Ectodermal cell (in vitro differentiated cells): ENCODE results near the gene NOS1AP.

Source experiments
- H3K27ac ChIP-seq: 2 replicates; pipeline ENCODE4 v1.7.0; 2013; ENCODE audit warnings: mild to moderate bottlenecking, low read depth, low read length; ENCODE audit not compliant: insufficient read depth, poor library complexity, severe bottlenecking
- H3K27me3 ChIP-seq: 2 replicates; pipeline ENCODE4 v1.7.0; 2013; ENCODE audit warnings: mild to moderate bottlenecking, low read length; ENCODE audit not compliant: insufficient read depth, control insufficient read depth, poor library complexity, severe bottlenecking
- H3K36me3 ChIP-seq: one replicate; pipeline ENCODE4 v1.7.0; 2013; ENCODE audit warnings: low read length; ENCODE audit not compliant: control insufficient read depth, insufficient read depth
- H3K4me1 ChIP-seq: one replicate; pipeline ENCODE4 v1.7.0; 2013; ENCODE audit warnings: low read length; ENCODE audit not compliant: control insufficient read depth, insufficient read depth
- H3K4me3 ChIP-seq: 2 replicates; pipeline ENCODE4 v1.7.0; 2013; ENCODE audit warnings: low read depth, low read length, control low read depth; ENCODE audit not compliant: insufficient read depth
- H3K9me3 ChIP-seq: 2 replicates; pipeline ENCODE4 v1.7.0; 2013; ENCODE audit warnings: mild to moderate bottlenecking, low read length, moderate library complexity; ENCODE audit not compliant: control insufficient read depth
- WGBS, 2 experiments: methylation state at CpG; one replicate each; pipeline ENCODE4 v1.1.7; 2013; ENCODE audit warnings: missing lambda C conversion rate in 2 of 2; 5-methylcytosine and 5-hydroxymethylcytosine counted together

Gene NOS1AP

DNA sequence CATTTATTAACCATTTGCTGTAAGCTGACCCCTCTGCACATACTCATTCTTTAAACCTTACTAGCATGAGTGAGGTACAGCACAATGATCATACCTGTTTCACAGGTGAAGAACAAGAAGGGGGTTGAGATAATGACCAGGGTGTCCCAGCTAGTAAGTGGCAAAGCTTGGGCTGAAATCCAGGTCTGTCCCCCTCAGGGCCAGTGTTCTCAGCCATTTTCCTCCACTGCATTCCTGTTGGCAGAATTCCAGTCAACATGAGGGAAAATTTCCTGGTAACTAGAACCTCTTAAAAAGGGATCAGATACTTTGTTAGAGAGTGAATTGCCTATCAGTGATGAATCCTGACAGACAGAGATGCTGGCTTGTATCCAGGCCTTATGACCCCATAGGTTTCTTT is 259.0 kb downstream of the NOS1AP start:
- Histone ChIP-seq H3K4me1 (peaks cover 2% of the 10 kb centered on the region), H3K4me3 (no peak overlapping the region), H3K27ac (no peak overlapping the region), H3K36me3 (no peaks in the 10 kb centered on the region), H3K27me3 (no peaks in the 10 kb centered on the region), H3K9me3 (no peaks in the 10 kb centered on the region)

DNA sequence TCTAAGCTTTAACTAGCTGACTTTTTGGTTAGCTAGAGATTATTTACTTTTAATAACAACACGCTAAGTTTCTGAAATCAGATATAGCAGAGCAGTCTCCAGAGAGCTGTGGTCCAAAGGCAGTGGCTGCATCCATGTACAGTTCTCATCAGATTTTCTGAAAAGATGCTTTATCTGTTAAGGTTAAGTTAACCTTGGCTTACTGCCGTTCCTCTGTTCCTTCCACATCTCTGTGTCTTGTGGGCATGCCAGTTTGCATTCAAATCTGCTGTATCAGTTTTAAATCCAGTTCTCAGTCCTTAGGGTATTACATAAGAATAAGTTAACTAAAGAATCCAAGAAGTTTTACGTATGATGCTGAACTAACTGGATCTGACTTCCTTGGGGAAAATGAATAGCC is 260.3 kb downstream of the NOS1AP start:
- H3K4me1 ChIP-seq = peaks cover 11% of the 10 kb centered on the region
- no peaks in the 10 kb centered on the region for H3K27me3 ChIP-seq
- no peaks in the 10 kb centered on the region for H3K9me3 ChIP-seq
- H3K27ac ChIP-seq = no peak overlapping the region
- H3K4me3 ChIP-seq = no peak overlapping the region
- H3K36me3 ChIP-seq = no peaks in the 10 kb centered on the region
- whole genome bisulfite sequencing, 2 experiments = 78 to 97% methylated on average over 2 to 3 of the region's 3 CpGs

DNA sequence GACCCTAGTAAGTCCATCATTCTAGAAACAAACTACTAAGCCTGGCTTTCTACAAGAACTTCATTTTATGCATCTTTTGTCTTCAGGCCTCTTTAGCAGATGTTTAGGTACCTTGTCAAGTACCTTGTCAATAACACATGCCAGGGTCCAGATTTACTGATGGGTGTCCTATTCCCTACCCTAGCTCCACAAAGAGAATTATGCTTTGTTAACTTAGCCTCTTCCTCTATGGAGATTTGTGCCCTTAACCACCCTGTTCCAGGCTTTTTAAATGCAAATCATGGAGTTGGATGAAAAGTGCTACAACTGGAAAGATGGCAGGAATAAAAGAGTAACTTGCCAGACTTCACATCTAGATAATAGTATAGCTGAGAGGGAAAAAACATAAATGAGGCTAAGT is 264.5 kb downstream of the NOS1AP start:
- Histone ChIP-seq H3K27me3 (no peaks in the 10 kb centered on the region), H3K9me3 (no peaks in the 10 kb centered on the region), H3K4me1 (peaks cover 11% of the 10 kb centered on the region), H3K4me3 (no peak overlapping the region), H3K36me3 (no peaks in the 10 kb centered on the region), H3K27ac (peak overlapping the region; percentile 48)

DNA sequence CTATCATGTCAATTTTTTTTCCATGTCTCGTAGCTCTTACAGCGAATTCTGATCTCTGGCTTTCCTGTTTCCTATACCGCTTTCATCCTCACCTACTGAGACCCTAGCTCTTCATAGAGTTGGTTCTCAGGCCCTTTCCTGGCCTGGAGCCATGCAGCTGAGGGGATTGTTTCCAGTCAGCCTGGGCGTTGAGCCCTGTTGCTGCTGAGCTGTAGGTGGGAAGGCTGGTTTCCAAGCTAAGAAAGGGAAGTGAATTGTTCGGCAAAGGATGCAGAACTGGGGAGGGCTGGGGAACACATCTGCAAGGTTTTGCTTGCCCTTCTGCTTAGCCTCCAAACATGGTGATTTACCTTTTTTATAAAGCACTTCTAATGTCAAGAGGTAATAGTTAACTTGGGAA is 265.6 kb downstream of the NOS1AP start:
- Histone ChIP-seq H3K36me3 (no peaks in the 10 kb centered on the region), H3K27me3 (no peaks in the 10 kb centered on the region), H3K4me1 (peaks cover 11% of the 10 kb centered on the region), H3K27ac (no peak overlapping the region), H3K4me3 (no peak overlapping the region), H3K9me3 (no peaks in the 10 kb centered on the region)
- WGBS, 2 experiments = 86 to 89% methylated on average over 5 of the region's 5 CpGs

DNA sequence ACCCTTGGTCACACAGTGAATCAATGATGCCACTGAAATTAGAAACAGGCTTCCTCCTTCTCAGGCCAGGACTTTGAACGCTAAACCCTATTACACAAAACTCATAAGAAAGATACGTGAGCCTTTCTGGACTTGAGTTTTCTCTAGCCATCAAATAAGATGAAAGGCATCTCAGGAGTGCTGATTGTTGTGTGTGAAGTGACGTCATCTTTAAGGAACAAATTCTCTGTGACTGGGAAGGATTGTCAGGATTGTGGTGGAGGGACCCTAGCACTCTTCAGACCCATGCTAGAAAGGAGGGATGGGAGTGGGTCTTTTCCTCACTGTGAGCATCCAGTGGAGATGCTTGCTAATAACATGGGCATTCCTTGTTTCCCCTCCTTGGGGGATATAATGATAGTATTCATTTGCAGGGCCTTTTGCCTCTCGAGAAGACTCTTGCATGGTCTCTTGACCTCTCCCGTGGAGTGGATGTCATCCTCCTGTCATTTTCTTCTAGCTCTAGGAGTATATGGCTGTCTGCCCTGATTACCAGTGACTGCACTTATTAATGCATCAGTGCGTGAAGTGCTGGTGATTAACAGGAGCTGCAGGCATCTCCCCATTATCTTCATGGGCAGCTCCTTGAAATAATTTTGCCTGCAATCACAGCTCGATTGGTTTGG is 267.3 kb downstream of the NOS1AP start:
- Histone ChIP-seq H3K36me3 (no peaks in the 10 kb centered on the region), H3K27me3 (no peaks in the 10 kb centered on the region), H3K9me3 (no peaks in the 10 kb centered on the region), H3K4me3 (no peak overlapping the region), H3K27ac (no peak overlapping the region), H3K4me1 (peaks cover 11% of the 10 kb centered on the region)
- WGBS, 2 experiments = 88 to 91% methylated on average over 7 of the region's 7 CpGs

DNA sequence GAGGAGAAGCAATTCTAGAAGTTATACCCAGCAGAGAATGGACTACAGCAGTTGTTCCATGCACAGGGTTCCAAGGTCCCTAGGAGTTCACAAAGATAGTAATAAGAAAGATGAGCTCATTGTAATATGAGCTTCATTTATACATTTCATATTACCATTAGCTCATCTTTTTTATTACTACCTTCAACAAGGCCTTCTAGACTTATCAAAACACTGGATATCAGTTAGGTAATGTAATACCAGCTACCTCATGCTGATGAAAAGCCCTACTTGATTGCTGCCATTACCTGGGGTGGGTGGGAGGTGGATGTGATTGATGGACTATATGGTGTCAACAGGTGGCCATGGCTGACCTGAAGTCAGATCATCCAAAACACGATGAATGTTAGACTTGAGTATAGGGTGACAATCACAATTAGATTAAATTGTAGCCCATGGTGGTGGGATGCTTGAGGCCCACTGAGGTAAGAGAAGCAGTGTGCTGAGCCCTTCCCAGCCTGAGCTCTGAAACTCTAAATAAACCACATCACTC is 273.0 kb downstream of the NOS1AP start:
- Histone ChIP-seq H3K4me1 (no peaks in the 10 kb centered on the region), H3K9me3 (no peaks in the 10 kb centered on the region), H3K36me3 (no peaks in the 10 kb centered on the region), H3K27me3 (no peaks in the 10 kb centered on the region), H3K27ac (no peak overlapping the region), H3K4me3 (no peak overlapping the region)
- 97 to 100% methylated on average over 1 of the region's 1 CpG for WGBS, 2 experiments

DNA sequence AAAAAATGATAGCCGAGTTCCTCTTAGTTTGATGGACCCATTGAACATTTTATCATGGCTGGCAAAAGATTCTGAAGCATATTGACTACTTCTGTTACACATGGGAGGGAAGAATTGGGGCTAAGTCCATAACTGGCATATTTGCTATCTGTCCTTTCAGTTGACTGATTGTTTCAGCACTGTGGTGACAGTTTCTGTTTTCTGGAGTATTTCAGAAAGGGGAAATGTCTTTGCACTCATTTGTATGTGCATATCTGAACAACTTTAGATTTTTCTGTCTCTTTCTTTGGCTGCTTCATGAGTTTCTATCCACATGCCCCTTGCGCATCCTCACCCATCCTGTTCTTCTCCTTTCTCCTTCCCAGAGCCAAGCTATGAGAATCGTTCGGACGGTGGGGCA is 274.0 kb downstream of the NOS1AP start:
- Histone ChIP-seq H3K36me3 (no peaks in the 10 kb centered on the region), H3K4me1 (no peaks in the 10 kb centered on the region), H3K27me3 (no peaks in the 10 kb centered on the region), H3K4me3 (no peak overlapping the region), H3K9me3 (no peaks in the 10 kb centered on the region), H3K27ac (no peak overlapping the region)
- WGBS, 2 experiments = 90 to 96% methylated on average over 5 of the region's 5 CpGs

DNA sequence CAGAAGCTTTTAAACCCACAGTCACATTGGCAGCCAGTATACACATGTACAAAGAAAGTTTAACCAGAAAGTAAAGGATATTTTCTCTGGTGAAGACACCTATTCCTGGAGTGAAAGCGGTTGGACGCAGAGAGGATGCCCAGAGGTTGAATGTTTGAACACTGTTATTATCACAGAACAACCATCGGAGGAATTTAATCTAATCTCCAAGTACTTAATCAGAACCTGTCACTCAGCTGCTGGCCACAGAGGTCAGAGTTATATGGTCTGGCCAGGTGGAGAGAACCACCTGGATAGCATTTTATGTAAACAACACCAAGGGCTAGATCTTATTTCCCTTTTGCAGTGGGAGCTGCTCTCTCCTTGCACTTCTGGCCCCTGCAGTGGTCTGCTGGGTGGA is 277.8 kb downstream of the NOS1AP start:
- Histone ChIP-seq H3K9me3 (no peaks in the 10 kb centered on the region), H3K27me3 (no peaks in the 10 kb centered on the region), H3K4me3 (no peak overlapping the region), H3K4me1 (no peaks in the 10 kb centered on the region), H3K27ac (no peak overlapping the region), H3K36me3 (no peaks in the 10 kb centered on the region)
- WGBS, 2 experiments = 67% methylated on average over 3 of the region's 3 CpGs

DNA sequence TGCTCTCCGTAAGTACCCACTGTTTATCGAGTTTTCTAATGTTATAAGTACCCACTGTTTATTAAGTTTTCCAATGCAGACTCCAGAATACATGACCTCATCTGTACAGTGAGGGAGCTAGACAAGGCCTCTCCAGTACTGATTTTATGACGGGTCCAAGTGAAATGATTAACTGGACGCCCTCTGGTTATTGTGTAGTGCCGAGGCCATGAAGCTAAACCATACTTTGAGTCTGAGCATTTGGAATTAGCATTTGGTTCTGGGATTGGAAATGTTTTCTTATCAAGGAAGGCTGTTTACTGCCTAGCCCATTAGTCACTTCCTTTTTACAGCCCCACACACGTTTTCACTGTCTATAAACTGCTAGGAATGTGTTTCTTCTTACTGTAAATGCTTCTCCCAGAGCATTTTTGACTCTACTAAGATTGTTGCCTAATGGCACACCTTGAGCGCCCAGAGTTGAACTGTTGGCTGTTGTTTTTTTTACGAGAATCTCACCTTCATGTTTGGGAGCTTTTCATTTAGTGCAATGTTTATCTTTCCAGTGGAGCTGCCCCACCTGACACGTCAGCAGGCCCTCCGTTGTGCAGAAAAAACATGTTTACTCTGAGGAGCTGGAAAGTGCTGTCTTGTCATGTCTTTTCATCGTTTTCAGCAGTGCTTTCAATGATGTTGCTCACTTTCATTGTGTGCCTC is 280.3 kb downstream of the NOS1AP start:
- Histone ChIP-seq H3K36me3 (no peaks in the 10 kb centered on the region), H3K27me3 (no peaks in the 10 kb centered on the region), H3K9me3 (no peaks in the 10 kb centered on the region), H3K4me1 (peaks cover 3% of the 10 kb centered on the region), H3K27ac (no peak overlapping the region), H3K4me3 (no peak overlapping the region)
- 74 to 80% methylated on average over 11 of the region's 11 CpGs for WGBS, 2 experiments

DNA sequence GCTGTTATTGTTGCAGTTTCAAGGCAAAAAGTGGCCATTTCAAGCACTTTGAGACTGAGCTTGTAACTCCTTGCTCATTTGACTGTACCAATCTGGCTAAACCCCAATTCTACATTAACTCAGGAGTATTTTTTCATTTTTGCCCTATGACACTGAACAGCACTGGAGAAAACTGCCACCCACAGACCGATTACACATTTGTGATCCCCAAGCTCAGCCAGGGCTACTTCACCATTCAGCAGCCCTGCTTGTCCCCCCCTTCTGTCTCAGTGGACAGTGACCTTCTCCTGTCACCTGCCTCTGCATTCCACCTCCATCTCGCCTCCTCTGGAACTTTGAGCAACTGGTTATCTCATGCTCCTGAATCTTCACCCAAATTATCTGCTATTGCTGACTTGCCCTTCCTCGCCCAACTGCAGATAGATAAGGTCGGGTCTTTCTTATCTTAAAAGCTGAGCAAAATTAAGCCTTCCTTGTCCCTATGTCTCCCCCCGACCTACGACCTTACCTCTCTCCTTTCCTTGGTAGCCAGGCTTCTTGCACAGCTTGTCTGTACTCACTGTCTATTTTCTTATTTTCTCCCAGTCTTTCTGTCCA is 281.9 kb downstream of the NOS1AP start:
- no peaks in the 10 kb centered on the region for H3K36me3 ChIP-seq
- no peaks in the 10 kb centered on the region for H3K27me3 ChIP-seq
- no peaks in the 10 kb centered on the region for H3K9me3 ChIP-seq
- H3K4me3 ChIP-seq = no peak overlapping the region
- 94 to 96% methylated on average over 6 of the region's 6 CpGs for WGBS, 2 experiments
- H3K27ac ChIP-seq = no peak overlapping the region
- H3K4me1 ChIP-seq = peaks cover 3% of the 10 kb centered on the region
